Measurements from ENCODE around the gene MEG3.

MEG3 gene

GRCh38 chr14:100874051-100874410 is 48.1 kb downstream of the MEG3 start:
- Histone ChIP-seq H3K4me3 (no peak overlapping the region), H3K27ac (no peak overlapping the region)

GRCh38 chr14:100874411-100875091 is 48.6 kb downstream of the MEG3 start:
- Histone ChIP-seq H3K27ac (no peak overlapping the region), H3K4me3 (no peak overlapping the region)

GRCh38 chr14:100875126-100875525 is 49.2 kb downstream of the MEG3 start:
- Histone ChIP-seq H3K27ac (no peak overlapping the region), H3K4me3 (no peak overlapping the region)

- no peak overlapping the region for H3K4me3 ChIP-seq
- no peak overlapping the region for H3K27ac ChIP-seq
Observed at GRCh38 chr14:100875861-100876590, 50.1 kb downstream of the MEG3 start.

- Histone ChIP-seq H3K27ac (no peak overlapping the region), H3K4me3 (no peak overlapping the region)
Observed at GRCh38 chr14:100878271-100879146, 52.6 kb downstream of the MEG3 start.

- no peak overlapping the region for H3K27ac ChIP-seq
Observed at GRCh38 chr14:100879194-100879593, 53.3 kb downstream of the MEG3 start.

GRCh38 chr14:100879782-100880181 is 53.9 kb downstream of the MEG3 start:
- H3K27ac ChIP-seq = no peak overlapping the region
- H3K4me3 ChIP-seq = no peak overlapping the region

More at GRCh38 chr14:100879194-100879593, 53.3 kb downstream of the MEG3 start:
- H3K4me3 ChIP-seq = no peak overlapping the region

- Histone ChIP-seq H3K4me3 (no peak overlapping the region), H3K27ac (no peak overlapping the region)
Observed at GRCh38 chr14:100880271-100881101, 54.6 kb downstream of the MEG3 start.

- no peak overlapping the region for H3K27ac ChIP-seq
- H3K4me3 ChIP-seq = no peak overlapping the region
Observed at GRCh38 chr14:100881211-100882025, 55.5 kb downstream of the MEG3 start.

- H3K27ac ChIP-seq = no peak overlapping the region
- H3K4me3 ChIP-seq = no peak overlapping the region
Observed at GRCh38 chr14:100882026-100882967, 56.4 kb downstream of the MEG3 start.

GRCh38 chr14:100882991-100883788 is 57.3 kb downstream of the MEG3 start:
- no peak overlapping the region for H3K4me3 ChIP-seq
- H3K27ac ChIP-seq = no peak overlapping the region

GRCh38 chr14:100883789-100884101 is 57.8 kb downstream of the MEG3 start:
- Histone ChIP-seq H3K4me3 (no peak overlapping the region), H3K27ac (no peak overlapping the region)

- H3K27ac ChIP-seq = no peak overlapping the region
Observed at GRCh38 chr14:100884456-100884855, 58.5 kb downstream of the MEG3 start.

GRCh38 chr14:100885196-100885595 is 59.3 kb downstream of the MEG3 start:
- Histone ChIP-seq H3K27ac (no peak overlapping the region), H3K4me3 (no peak overlapping the region)

More at GRCh38 chr14:100884456-100884855, 58.5 kb downstream of the MEG3 start:
- H3K4me3 ChIP-seq = no peak overlapping the region

GRCh38 chr14:100885617-100886016 is 59.7 kb downstream of the MEG3 start:
- Histone ChIP-seq H3K27ac (no peak overlapping the region), H3K4me3 (no peak overlapping the region)

- Histone ChIP-seq H3K27ac (no peak overlapping the region), H3K4me3 (no peak overlapping the region)
Observed at GRCh38 chr14:100887728-100888335, 61.9 kb downstream of the MEG3 start.
